GM18867 (cell line): Measurements from ENCODE around the gene APOD.
A peak's percentile ranks its signal among the peaks of the same experiment; 100 is the strongest.
"Not testable (repeated sequence)": the region's sequence is repeated elsewhere in the genome, so short reads cannot be mapped to it uniquely, and the experiment has no call there.

Experiments
- ATAC-seq: cut with Tn5 transposase; IDR thresholded peaks from one replicate; pipeline ENCODE4 v1.9.1; 2021; ENCODE audit warnings: mild to moderate bottlenecking, moderate library complexity; ENCODE audit not compliant: unreplicated experiment

The APOD gene

DNA sequence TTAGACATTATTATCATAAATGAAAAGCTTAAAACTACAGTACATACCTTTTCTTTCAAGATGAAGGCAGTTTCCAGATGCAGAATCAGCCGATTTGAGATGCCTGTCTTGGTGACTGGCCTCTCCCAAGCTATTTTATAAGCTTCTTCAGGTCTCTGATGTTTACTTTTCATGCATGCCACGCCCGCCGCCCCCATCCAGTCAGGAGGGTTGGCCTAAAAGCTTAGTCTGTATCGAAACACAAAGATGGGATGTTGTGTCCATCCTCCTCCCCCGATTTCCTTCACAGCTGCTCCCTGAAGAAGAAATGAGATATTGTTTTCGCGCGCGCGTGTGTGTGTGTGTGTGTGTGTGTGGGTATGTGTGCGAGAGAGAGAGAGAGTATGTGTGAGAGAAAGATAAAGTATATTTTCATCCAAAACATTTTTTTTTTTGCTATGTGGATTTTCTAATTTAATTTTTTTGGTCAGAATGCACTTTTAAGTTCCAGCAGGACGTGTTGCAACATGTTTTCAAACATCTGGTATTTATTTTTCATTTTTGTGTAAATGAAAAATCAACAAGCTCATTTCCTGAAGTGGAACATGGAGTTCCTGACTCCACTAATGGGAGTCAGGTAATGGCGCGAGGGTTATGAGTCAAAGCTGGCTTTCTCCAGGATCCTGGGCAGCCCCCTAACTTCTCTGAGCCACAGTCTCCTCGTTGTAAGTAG lies at the start of gene APOD:
TSS of gene APOD (minus strand) at position 110 of the 712 bp plus-strand sequence. CDS start 4,479 bp downstream, outside the sequence.
- ATAC-seq = no peak

DNA sequence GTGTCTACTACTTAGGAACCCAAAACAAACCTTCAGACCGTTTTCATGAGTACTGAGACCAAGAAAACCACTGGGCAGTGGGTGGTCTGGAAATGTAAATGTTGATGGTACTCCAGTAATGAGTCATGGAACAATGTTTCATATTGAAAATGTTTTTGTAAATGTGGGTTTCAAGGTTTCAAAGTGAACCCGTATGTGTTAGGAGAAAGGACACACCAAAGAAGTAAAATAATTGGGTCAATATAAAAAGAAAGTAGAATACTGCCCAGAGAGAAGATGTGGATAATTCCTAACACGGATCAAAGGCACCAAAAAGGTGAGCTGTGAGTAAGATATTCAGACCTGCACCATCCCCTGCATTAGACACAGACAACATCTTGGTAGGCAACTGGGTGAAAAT lies 49.6 kb upstream of the APOD start:
- ATAC-seq = not testable (repeated sequence)

DNA sequence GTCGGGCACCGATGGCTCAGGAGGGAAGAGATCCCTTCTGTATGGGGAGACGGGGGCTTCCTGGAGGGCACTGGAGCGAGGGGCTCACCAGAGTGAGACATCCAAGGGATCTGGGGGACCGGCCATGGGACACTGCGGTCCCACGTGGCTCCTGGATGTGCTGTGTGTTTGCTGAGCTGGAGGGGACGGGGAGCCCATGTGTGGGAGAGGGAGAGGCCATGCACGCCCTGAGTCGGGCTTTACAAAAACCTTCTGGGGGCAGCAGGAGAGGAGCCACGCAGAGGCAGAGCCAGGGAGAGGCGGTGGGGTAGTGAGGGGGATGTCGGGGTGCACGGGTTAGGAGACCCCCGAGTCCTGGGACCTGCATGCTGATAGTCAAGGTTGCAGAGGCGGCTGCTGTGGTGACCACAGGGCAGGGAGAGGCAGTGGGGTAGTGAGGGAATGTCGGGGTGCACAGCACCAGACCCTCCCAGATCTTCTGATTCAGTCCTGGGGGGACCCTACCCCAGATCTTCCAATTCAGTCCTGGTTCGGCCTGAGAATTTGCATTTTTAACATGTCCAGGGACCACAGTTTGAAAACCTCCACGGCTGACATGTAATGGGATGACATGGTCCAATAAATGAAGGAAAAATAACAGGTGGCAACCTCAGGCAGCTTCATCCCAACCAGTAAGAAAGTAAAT lies 48.9 kb upstream of the APOD start:
- not testable (repeated sequence) for ATAC-seq

DNA sequence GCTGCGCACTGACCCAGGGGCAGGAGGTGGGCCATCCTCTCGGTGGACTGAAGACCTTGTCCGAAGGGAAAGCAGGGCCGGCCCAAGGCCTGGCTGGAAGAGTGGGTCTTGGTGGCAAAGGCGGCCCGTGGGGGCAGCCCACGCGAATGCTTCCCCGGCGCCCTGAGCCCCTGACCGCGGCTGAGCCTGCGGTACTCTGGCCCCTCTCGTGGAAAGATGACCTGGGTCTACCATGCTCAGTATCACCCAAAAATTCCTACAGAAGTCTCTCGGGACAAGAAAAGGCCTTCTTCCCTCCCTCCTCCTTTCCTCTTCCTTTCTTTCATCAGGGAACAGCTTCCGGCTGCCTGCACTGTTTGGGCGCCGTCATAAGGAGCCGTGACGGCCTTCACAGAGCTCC lies 48.3 kb upstream of the APOD start:
- not testable (repeated sequence) for ATAC-seq

DNA sequence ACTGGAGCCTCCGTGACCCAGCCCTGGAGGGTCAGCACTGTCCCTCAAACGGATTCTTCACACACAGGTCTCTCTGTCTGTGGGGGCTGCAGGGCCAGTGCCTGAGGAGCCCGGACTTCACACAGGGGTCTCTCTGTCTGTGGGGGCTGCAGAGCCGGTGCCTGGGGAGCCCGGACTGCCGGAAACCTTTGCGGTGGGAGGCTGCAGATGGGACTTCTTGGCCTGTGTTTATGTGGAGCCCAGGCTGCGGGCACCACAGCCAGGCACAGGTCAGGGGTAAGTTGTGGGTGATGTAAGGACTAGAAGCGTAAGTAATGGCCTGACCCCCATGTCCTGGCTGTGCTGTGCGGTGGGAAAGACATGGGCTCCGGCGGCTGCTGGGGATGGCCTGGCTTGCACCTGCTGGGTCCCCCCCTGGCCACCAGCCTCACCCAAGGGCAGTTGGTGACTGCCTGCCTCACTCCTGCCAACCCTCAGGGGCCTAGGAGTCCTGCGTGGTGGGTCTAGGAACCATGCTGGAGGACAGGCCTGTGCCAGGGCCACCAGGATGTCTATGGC lies 47.3 kb upstream of the APOD start:
- ATAC-seq = not testable (repeated sequence)

DNA sequence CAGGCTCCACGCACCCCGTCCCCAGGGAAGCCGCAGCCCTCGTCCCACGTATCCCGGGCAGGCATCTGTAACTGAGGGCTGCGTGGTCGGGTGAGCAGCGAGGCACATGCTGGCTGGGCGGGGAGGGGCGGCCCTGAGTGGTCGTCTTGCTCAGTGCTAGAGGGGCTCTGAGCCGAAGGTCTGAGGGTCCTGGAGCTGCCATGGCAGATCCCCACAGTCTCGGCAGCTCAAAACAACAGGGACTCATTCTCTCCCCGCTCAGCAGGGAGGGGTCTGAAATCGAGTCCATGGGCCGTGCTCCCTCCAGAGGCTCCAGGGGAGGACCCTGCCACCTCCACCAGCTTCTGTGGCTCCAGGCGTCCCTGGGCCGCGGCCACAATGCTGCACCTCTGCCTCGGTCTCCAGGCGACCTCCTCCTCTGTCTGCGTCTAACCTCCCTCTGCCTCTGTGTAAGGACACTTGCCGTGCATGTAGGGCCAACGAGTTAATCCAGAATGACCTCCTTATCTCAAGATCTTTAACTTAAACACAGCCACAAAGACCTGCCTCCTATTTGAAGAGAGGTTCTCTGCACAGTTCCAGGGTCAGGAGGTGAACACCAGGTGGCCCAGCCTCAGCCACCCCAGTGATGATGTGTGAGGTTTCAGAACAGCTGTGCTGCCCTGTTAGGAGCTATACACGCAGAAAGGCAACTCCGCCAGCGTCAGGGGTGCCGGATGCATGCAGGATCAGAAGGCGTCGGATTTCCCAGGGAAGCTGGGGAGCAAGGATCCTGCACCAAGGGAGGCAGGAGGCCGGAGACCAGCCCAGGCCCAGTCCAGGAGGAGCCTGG lies 46.6 kb upstream of the APOD start:
- peak; percentile 33 for ATAC-seq

DNA sequence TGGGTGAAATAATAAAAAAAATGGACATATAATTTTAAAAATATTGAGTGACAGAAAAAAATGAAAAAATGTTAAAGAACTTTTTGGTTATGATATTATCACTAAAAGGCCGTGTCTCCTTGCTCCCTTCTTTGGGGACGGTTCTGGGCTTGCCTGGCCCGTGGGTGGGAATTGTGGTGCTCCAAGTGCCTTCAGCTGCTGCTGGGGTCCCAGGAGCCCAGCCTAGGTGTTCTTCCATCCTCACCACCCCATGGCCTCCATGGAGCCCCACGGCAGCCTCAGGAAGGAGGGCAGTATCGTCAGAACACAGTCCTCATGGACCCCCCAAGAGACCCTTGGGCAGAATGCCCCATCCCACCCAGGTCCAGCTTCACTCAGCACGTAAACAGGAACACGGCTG lies 45.9 kb upstream of the APOD start:
- not testable (repeated sequence) for ATAC-seq

DNA sequence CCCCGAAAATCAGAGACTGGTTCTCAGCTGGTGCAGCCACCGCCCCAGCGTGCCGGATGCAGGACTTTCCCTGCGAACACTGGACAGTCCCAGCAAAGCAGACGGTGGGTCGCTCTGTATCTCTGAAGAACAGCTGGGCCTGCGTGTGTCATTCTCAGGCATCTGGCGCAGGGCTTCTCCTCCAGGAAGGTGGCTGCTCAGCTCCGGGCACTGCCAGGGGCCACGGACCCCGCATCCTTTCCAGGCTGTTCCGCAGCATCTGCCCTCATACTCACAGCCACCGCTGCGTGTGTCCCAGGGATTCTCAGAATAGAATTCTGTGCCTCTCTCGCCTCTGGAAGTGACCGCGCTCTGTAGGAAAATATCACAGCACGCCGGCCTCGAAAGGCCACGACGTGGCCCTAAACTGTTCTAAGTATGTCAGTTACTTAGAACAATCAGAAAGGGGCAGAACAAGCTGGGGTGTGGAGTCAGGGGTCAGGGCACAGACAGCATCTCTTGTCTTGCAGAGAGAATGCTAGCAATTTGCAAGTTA lies 44.7 kb upstream of the APOD start:
- not testable (repeated sequence) for ATAC-seq

DNA sequence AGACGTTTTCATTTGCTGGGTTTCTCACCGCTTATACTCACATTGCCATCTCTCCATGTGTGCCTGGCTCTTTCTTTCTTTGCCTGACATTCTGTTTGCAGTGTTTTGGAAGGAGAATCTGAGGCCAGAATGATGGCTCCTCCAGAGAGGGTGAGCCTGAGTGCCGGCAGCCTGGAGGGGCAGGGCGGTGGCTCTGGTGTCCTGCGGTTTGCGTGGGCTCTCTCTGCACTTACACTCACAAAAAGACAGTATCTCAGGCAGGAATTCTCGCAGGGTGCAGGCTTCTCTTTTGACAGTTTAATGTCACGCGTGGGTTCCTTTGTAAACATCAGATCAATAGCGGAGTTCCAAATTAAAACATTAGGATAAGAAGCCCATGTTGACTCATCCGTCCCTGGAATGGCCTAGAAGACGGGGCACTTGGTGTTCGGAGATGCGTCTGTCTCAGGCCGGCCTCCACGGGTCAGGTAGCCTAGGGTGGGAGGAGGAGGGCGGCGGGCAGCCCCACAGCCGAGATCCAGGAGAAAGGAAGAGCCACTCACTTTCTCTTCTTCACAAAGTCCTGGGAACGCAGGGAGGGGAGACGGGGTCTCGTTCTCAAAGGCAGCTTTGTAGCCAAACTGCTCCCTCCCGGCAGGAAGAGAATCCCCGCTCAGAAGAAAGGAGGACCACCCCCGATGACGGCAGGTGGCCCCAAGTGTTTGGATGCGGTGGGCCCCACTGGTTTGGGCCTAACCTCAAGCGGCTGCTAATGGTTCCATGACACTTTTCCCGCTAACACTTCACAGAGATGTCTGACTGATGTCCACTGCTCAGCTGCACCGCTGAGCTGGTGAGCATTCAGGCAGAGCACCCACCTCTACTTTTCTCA lies 44.0 kb upstream of the APOD start:
- not testable (repeated sequence) for ATAC-seq

DNA sequence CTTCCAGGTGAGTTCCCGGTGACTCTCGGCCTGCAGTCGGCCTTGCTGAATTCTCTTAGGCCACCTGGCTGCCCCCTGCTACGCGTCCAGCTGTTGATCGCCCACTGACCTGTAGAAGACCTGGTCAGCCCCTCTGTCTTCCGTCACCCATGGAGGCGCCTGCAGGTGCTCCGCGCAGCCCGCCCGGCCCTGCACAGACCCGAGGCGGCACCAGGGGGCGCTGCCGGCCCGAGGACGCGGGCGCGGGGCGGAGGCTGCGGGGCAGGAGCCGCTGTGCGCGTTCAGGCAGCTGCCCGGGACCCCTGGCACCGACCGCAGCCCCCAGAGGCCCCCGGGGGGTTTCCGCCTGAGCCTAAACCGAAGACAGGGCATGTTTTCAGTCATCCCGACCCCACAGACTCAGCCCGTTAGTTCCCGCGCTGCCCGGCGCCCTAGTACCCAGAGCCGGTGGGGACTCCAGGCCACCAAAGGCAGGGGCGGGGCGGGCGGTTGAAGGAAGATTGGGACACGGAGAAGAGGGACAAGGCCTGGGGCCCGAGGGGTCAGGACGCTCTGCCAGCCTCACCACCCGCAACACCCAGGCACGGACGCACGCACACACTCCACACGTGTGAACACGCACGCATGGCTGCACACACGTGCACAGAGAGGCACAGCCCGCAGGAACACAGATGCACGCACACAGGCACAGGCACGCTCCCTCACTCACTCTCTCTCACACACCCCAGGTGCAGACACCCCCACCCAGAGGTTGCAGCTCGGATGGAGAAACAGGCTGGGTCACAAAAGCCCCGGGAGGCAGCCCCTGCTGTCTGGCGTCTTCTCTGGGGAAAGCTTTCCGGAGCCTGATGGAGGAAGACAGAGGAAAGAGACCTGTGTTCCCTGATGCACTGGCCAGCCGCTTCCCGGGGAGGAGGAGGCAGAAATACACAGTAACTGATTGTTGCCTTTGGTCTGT lies 41.1 kb upstream of the APOD start:
- peak; percentile 82 for ATAC-seq

DNA sequence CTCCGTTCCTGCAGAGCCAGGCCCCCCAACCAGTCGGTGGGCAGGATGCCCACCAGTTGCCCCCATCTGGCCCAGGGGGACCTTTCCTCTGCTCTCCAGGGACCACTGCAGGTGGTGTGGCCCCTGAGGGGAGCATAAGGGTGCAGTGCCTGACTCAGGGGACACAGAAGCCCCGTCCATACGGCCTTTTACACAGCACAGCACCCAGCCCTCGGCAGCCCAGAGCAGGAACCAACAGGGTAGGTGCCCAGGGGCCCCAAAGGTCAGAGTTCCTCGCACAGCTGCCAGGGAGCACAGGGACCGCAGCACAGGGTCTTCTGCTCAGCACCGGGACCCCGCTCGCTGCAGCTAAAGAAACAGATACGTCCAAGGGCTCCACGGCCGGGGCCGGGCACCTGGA lies 40.4 kb upstream of the APOD start:
- ATAC-seq = peak; percentile 9

DNA sequence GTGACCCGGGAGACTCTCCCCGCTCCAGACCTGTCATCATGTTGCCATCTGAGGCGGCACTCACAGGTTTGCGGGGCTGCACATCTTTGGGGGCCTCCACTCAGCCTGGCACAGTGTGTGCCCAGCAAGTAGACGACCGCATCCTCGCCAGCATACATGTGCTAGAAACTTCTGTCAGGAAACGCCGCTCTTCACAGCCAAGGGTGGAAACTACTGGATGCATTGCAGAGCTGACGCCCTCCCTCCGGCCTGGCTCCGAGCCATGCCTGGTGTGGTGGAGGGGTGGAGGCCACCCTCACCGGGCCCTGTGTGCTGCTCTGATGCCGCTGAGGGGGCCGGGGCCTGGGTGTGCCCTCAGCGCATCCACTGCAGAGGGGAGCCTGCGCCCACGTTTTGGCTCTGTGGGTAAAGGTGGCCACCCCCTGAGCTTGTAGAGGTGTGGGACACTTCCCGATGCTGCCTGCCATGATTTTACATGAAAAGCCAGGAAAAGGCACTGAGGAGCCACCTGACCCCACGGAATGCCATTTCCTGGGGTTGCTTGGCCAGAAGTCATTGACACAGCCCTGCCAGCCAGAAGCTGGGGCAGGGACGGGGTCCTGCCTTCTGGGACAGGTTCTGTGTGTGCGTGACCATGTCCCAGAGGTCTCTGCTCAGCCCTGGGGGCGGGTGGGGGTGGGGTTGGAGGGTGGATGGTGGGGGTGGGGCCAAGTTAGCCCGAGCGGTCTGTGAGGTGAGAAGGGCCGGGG lies 39.7 kb upstream of the APOD start:
- ATAC-seq = not testable (repeated sequence)

DNA sequence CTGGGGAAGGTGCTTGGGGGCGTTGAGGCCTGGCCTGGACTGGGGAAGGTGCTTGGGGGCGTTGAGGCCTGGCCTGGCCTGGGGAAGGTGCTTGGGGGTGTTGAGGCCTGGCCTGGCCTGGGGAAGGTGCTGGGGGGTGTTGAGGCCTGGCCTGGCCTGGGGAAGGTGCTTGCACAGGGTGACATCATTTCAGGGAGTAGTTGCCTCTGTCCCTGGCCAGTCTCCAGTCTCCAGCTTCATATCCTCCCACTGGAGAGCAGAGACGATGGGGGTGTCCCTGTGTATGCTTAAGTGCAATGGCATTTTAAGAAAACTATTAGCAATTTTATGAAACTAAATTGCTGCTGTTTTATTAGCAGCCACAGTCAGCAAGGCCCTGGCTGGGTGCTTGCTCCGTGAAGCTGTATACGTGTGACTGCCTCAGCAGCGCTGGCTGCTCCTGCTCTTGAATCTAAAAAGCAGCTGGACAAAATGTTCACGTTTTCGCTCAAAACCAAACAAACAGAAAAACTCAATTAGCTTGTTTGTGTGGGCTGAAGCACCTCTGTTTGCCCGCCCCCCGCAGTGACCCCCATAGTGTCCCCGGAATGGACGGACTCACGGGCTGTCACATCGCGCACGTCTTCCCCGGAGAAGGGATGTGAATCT lies 38.9 kb upstream of the APOD start:
- ATAC-seq = not testable (repeated sequence)

DNA sequence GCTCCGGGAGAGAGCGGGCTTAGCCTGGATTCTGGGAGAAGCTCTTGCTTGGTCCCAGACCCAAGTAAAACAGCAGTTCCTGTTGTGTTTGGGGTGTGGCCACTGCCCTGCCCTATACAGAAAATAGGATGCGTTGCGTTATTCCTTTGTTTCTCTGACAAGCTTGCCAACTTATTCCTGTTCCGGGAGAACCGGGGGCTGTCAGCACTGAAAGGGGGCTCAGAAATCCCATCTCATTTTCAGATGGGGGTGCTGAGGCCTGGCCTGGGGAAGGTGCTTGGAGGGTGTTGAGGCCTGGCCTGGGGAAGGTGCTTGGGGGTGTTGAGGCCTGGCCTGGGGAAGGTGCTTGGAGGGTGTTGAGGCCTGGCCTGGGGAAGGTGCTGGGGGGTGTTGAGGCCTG lies 38.3 kb upstream of the APOD start:
- ATAC-seq = not testable (repeated sequence)

DNA sequence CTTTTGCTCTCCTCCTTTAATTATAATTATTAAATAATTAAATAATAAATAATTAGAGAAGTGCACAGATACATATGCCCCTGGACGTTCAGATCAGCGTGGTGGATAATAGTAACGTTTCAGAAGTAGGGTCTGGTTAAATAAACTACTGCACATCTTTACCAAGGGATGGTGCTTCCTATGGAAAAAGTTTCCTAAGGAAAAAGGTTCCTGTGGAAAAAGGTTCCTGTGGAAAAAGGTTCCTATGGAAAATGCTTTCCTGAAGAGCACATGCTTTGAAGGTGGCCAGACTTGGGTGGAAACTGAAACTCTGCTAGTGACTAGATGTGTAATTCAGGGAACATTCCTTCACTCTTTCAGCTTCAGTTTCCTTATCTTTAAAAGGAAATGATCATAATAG lies 37.4 kb upstream of the APOD start:
- not testable (repeated sequence) for ATAC-seq

DNA sequence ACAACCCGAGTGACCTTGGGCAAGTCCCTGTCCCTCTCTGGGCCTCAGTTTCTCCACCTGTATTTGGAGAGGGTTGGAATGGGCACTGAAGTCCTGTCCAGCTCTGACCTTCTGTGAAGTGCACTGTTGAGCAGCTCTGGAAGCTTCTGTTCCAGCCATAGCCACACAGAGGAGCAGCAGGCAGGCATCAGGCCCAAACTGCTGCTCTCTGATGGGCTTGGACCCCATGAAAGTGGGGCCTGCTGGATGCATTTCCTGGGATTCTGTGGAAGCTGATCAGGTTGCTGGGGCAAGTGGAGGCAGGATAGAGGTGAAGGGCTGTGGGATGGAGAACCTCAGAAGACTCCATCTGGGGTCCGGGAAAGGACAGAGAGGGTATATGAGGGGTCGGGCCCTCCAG lies 36.7 kb upstream of the APOD start:
- ATAC-seq = not testable (repeated sequence)

DNA sequence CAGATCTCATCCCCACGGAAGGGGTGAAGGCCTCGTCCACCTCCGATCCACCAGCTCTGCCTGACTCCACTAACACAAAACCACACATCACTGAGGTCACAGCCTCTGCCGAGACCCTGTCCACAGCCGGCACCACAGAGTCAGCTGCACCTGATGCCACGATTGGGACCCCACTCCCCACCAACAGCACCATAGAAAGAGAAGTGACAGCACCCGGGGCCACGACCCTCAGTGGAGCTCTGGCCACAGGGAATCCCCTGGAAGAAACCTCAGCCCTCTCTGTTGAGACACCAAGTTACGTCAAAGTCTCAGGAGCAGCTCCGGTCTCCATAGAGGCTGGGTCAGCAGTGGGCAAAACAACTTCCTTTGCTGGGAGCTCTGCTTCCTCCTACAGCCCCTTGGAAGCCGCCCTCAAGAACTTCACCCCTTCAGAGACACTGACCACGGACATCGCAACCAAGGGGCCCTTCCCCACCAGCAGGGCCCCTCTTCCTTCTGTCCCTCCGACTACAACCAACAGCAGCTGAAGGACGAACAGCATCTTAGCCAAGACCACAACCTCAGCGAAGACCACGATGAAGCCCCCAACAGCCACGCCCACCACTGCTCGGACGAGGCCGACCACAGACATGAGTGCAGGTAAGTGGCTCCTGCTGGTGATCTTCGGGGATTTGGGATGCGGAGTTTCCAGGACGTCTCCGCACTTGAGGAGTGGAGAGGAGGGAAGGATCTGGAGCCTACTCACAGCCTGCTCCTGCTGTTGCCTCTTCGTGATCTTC lies 36.0 kb upstream of the APOD start:
- not testable (repeated sequence) for ATAC-seq
